HepG2 (cell line): Measurements from ENCODE around the gene CSNK2A1. TPM values are rescaled to one million over a fixed set of nuclear protein-coding genes. Genes with fewer than 3 reads are reported as not detected.

Experiments used
- BCLAF1 ChIP-seq: fragments of 450-650 bp; IDR thresholded peaks from 2 replicates; pipeline ENCODE4 v1.6.1; 2017; ENCODE audit warnings: mild to moderate bottlenecking
- CCAR2 ChIP-seq: fragments of 200-400 bp; formaldehyde crosslinking; optimal IDR thresholded peaks from 2 replicates; pipeline ENCODE3; 2018; ENCODE audit warnings: low read depth, mild to moderate bottlenecking, low read length, moderate library complexity
- DR1 ChIP-seq: sonication (generic); formaldehyde crosslinking; IDR thresholded peaks from 2 replicates; pipeline ENCODE4 v1.8.0; 2021; ENCODE audit warnings: mild to moderate bottlenecking, missing genetic modification reagents, inconsistent platforms
- E2F2 ChIP-seq: sonication (generic); formaldehyde crosslinking; IDR thresholded peaks from 2 replicates; pipeline ENCODE4 v1.4.0; 2020; ENCODE audit warnings: missing genetic modification reagents, borderline replicate concordance
- HNF4A ChIP-seq: sonication (generic); formaldehyde crosslinking; IDR thresholded peaks from 2 replicates; pipeline ENCODE4 v1.4.0; 2020; ENCODE audit warnings: missing genetic modification reagents
- IRF2 ChIP-seq: IDR thresholded peaks from 2 replicates; pipeline ENCODE4 v1.6.1; 2018; ENCODE audit warnings: missing genetic modification reagents, missing compliant biosample characterization
- KDM1A ChIP-seq: IDR thresholded peaks from 2 replicates; pipeline ENCODE4 v1.6.1; 2016; ENCODE audit warnings: missing compliant biosample characterization
- MAFF ChIP-seq: IDR thresholded peaks from 2 replicates; pipeline ENCODE4 v1.6.1; 2011; ENCODE audit warnings: low read depth, low read length, improper control_type of control experiment
- MTA3 ChIP-seq: sonication (generic); formaldehyde crosslinking; IDR thresholded peaks from 2 replicates; pipeline ENCODE4 v1.4.0; 2020; ENCODE audit warnings: missing genetic modification reagents
- MTF2 ChIP-seq: sonication (generic); formaldehyde crosslinking; IDR thresholded peaks from 2 replicates; pipeline ENCODE4 v1.5.0; 2020; ENCODE audit warnings: missing genetic modification reagents, borderline replicate concordance
- PCBP2 ChIP-seq: fragments of 200-400 bp; formaldehyde crosslinking; optimal IDR thresholded peaks from 2 replicates; pipeline ENCODE3; 2018; ENCODE audit warnings: low read length, low read depth; ENCODE audit not compliant: poor library complexity, severe bottlenecking
- RELA ChIP-seq: sonication (generic); formaldehyde crosslinking; IDR thresholded peaks from 2 replicates; pipeline ENCODE4 v1.4.0; 2020; ENCODE audit warnings: missing genetic modification reagents
- SETDB1 ChIP-seq: sonication (generic); formaldehyde crosslinking; IDR thresholded peaks from 2 replicates; pipeline ENCODE4 v1.5.1; 2020; ENCODE audit warnings: missing genetic modification reagents, mild to moderate bottlenecking, borderline replicate concordance
- SRY ChIP-seq: sonication (generic); formaldehyde crosslinking; IDR thresholded peaks from 2 replicates; pipeline ENCODE4 v1.8.0; 2022; ENCODE audit warnings: mild to moderate bottlenecking, missing genetic modification reagents
- YY1 ChIP-seq: IDR thresholded peaks from 2 replicates; pipeline ENCODE4 v1.6.1; 2011; ENCODE audit warnings: low read length, low read depth, moderate library complexity, mild to moderate bottlenecking; ENCODE audit not compliant: insufficient read depth, insufficient replicate concordance
- ZFYVE20 ChIP-seq: sonication (generic); formaldehyde crosslinking; IDR thresholded peaks from 2 replicates; pipeline ENCODE4 v1.8.0; 2023; ENCODE audit warnings: low read depth, mild to moderate bottlenecking, moderate library complexity, missing genetic modification reagents, borderline replicate concordance
- ZMYM4 ChIP-seq: sonication (generic); formaldehyde crosslinking; IDR thresholded peaks from 2 replicates; pipeline ENCODE4 v1.8.1; 2023; ENCODE audit warnings: mild to moderate bottlenecking, missing genetic modification reagents
- ZNF3 ChIP-seq: IDR thresholded peaks from 2 replicates; pipeline ENCODE4 v1.7.0; 2017; ENCODE audit warnings: inconsistent platforms
- ZNF383 ChIP-seq: sonication (generic); formaldehyde crosslinking; IDR thresholded peaks from 2 replicates; pipeline ENCODE4 v1.4.0; 2020; ENCODE audit warnings: missing genetic modification reagents, mild to moderate bottlenecking, borderline replicate concordance
- ZNF44 ChIP-seq: sonication (generic); formaldehyde crosslinking; IDR thresholded peaks from 2 replicates; pipeline ENCODE4 v1.5.1; 2020; ENCODE audit warnings: mild to moderate bottlenecking, missing genetic modification reagents
- polyA plus RNA-seq, 8 experiments: library from polyadenylated mRNA; depleted of rRNA in 3 of 8; stranded (reverse) in 7 of 8; unstranded in 1 of 8; fragments of >200 nt; fragmentation: Illumina TruSeq in 4 of 8; extraction: Trizol in 4 of 8; gene quantifications; 2 replicates each; pipeline versions ENCODE4 v1.2.1 to v1.2.3, GENCODE V29; 2011 to 2016; ENCODE audit warnings: low read depth in 4 of 8, missing spikeins in 1 of 8, mixed read lengths in 1 of 8; ENCODE audit not compliant: insufficient read depth in 1 of 8
- total RNA-seq, 5 experiments: library from RNA; depleted of rRNA; stranded (reverse); fragments of >200 nt; fragmentation: Illumina TruSeq; extraction: Trizol; gene quantifications; 2 replicates each; pipeline ENCODE4 v1.2.3, GENCODE V29; 2016; ENCODE audit warnings: low read depth in 1 of 5
- TF ChIP-seq, protein P1 (sequence below): sonication (generic); formaldehyde crosslinking; IDR thresholded peaks from 2 replicates; pipeline ENCODE4 v1.4.0; 2020; ENCODE audit warnings: mild to moderate bottlenecking, missing genetic modification reagents
- TF ChIP-seq, protein P2 (sequence below): sonication (generic); formaldehyde crosslinking; conservative IDR thresholded peaks from 2 replicates; pipeline ENCODE4 v1.8.0; 2022; ENCODE audit warnings: missing genetic modification reagents

CSNK2A1 gene
- total and polyA plus RNA-seq, 2 of the 13 experiments (the other 11 are each of a cell fraction or from before 2014, with no cell fraction given) = 153 to 231 TPM

GRCh38 chr20:543369-544152 is at the start of gene CSNK2A1 (continued):
- TF ChIP-seq E2F2 (CRISPR knock-in tag) (peak; percentile 86; the same call in 1 of the 2 replicates), RELA (CRISPR knock-in tag) (peak; percentile 44; the same call in 1 of the 2 replicates), DR1 (peak; percentile 73), CCAR2 (no peak), KDM1A (CRISPR knock-in tag) (no peak), MTA3 (CRISPR knock-in tag) (peak; percentile 86; the same call in 1 of the 2 replicates), IRF2 (CRISPR knock-in tag) (peak; percentile 94), MTF2 (CRISPR knock-in tag) (peak; percentile 87), PCBP2 (peak; percentile 88), ZNF383 (CRISPR knock-in tag) (no peak), ZNF44 (peak; percentile 86; the same call in 1 of the 2 replicates), ZMYM4 (peak; percentile 100), HNF4A (peak; percentile 44; the same call in 1 of the 2 replicates), ZNF3 (CRISPR knock-in tag) (no peak), MAFF (no peak), ZFYVE20 (CRISPR knock-in tag) (no peak), BCLAF1 (no peak), SETDB1 (CRISPR knock-in tag) (peak; percentile 73; the same call in 1 of the 2 replicates), YY1 (peak; percentile 94), SRY (CRISPR knock-in tag) (peak; percentile 98)
- TF ChIP-seq, protein P1, sequence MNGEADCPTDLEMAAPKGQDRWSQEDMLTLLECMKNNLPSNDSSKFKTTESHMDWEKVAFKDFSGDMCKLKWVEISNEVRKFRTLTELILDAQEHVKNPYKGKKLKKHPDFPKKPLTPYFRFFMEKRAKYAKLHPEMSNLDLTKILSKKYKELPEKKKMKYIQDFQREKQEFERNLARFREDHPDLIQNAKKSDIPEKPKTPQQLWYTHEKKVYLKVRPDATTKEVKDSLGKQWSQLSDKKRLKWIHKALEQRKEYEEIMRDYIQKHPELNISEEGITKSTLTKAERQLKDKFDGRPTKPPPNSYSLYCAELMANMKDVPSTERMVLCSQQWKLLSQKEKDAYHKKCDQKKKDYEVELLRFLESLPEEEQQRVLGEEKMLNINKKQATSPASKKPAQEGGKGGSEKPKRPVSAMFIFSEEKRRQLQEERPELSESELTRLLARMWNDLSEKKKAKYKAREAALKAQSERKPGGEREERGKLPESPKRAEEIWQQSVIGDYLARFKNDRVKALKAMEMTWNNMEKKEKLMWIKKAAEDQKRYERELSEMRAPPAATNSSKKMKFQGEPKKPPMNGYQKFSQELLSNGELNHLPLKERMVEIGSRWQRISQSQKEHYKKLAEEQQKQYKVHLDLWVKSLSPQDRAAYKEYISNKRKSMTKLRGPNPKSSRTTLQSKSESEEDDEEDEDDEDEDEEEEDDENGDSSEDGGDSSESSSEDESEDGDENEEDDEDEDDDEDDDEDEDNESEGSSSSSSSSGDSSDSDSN (CRISPR knock-in tag) = peak; percentile 95
- TF ChIP-seq, protein P2, sequence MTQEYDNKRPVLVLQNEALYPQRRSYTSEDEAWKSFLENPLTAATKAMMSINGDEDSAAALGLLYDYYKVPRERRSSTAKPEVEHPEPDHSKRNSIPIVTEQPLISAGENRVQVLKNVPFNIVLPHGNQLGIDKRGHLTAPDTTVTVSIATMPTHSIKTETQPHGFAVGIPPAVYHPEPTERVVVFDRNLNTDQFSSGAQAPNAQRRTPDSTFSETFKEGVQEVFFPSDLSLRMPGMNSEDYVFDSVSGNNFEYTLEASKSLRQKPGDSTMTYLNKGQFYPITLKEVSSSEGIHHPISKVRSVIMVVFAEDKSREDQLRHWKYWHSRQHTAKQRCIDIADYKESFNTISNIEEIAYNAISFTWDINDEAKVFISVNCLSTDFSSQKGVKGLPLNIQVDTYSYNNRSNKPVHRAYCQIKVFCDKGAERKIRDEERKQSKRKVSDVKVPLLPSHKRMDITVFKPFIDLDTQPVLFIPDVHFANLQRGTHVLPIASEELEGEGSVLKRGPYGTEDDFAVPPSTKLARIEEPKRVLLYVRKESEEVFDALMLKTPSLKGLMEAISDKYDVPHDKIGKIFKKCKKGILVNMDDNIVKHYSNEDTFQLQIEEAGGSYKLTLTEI (CRISPR knock-in tag) = no peak
